ENCODE results near the gene L1CAM.

GRCh38 chrX:153926858-153927671, 41.1 kb upstream of the L1CAM start:
- TF ChIP-seq EZH2 (IDR thresholded peaks at IDR 0.05) (no peak), POLR2AphosphoS5 (IDR thresholded peaks at IDR 0.05; ENCODE audit: borderline replicate concordance, low read depth, low read length) (no peak; the same call in 1 of the 2 replicates)

Measured in SK-N-MC (cell line).